ENCODE data around the gene SH2D3C.

GRCh38 chr9:127693143-127693542, 85.3 kb downstream of the SH2D3C start:
- TF ChIP-seq CTCF (IDR thresholded peaks at IDR 0.05; ENCODE audit: insufficient read depth, low read length, poor library complexity, severe bottlenecking) (no peak), EZH2phosphoT487 (conservative IDR thresholded peaks at IDR 0.05; ENCODE audit: low read length) (no peak)

All from SU-DHL-6 (cell line).